Sigmoid colon (tissue), 7 donors: ENCODE results near the gene NKX2-2. TPM values are rescaled to one million over a fixed set of nuclear protein-coding genes. Genes with fewer than 3 reads are reported as not detected.
"Not testable (repeated sequence)": the region's sequence is repeated elsewhere in the genome, so short reads cannot be mapped to it uniquely, and the experiment has no call there.

ENCODE experiments used
- DNase-seq: peaks from one replicate; pipeline ENCODE4 v3.0.0-alpha.2; 2019
- H3K27ac ChIP-seq, 4 donors: fragments of 200-600 bp; sonication (generic); one replicate each; pipeline ENCODE4 v1.5.1; 2016 to 2019; ENCODE audit warnings: mild to moderate bottlenecking in 1 of 4
- H3K27me3 ChIP-seq, 3 donors: fragments of 200-600 bp; sonication (generic); one replicate each; pipeline ENCODE4 v1.5.1; 2019; ENCODE audit warnings: mild to moderate bottlenecking in 1 of 3
- H3K36me3 ChIP-seq, 4 donors: fragments of 200-600 bp; sonication (generic); one replicate each; pipeline ENCODE4 v1.5.1; 2016 to 2019
- H3K4me1 ChIP-seq, 4 donors: fragments of 200-600 bp; sonication (generic); one replicate each; pipeline ENCODE4 v1.5.1; 2017 to 2019
- H3K4me3 ChIP-seq, 4 donors: fragments of 200-600 bp; sonication (generic); one replicate each; pipeline ENCODE4 v1.5.1; 2017 to 2019; ENCODE audit warnings: mild to moderate bottlenecking in 2 of 4, moderate library complexity in 1 of 4
- H3K9me3 ChIP-seq, 4 donors: fragments of 200-600 bp in 3 of 4; sonication (generic) in 3 of 4; one replicate each; pipeline versions ENCODE4 v1.5.1 to v1.6.1; 2013 to 2019
- CTCF ChIP-seq, 4 experiments: fragments of 450-650 bp in 3 of 4; fragments of 200-600 bp in 1 of 4; IDR thresholded peaks; one replicate each; pipeline ENCODE4 v1.5.1; 2016 to 2019; ENCODE audit warnings: antibody characterized with exemption in 4 of 4, mild to moderate bottlenecking in 3 of 4, moderate library complexity in 2 of 4
- EP300 ChIP-seq, 4 donors: sonication (generic); formaldehyde crosslinking; IDR thresholded peaks; one replicate each; pipeline ENCODE4 v1.6.1; 2017; ENCODE audit warnings: antibody characterized with exemption in 4 of 4
- POLR2A ChIP-seq, 2 donors: fragments of 450-650 bp; IDR thresholded peaks; one replicate each; pipeline ENCODE4 v1.6.1; 2016; ENCODE audit warnings: antibody characterized with exemption in 2 of 2, mild to moderate bottlenecking in 2 of 2, moderate library complexity in 2 of 2
- POLR2AphosphoS5 ChIP-seq, 4 donors: sonication (generic); formaldehyde crosslinking; IDR thresholded peaks; one replicate each; pipeline ENCODE4 v1.6.1; 2017; ENCODE audit warnings: antibody characterized with exemption in 4 of 4
- WGBS, 2 donors: extraction: QIAGEN DNeasy Blood & Tissue Kit; methylation state at CpG; one replicate each; pipeline ENCODE4 v1.1.7; 2013; 5-methylcytosine and 5-hydroxymethylcytosine counted together
- intact Hi-C: fragments of 100-400 bp; cut with DNase I; formaldehyde crosslinking; loops from one replicate; pipeline ENCODE4 v1.15.1; 2023
- polyA plus RNA-seq, 3 donors: library from polyadenylated mRNA; stranded (reverse); fragments of 200-250 nt; gene quantifications; one replicate each; pipeline ENCODE4 v1.2.3, GENCODE V29; 2013
- total RNA-seq, 4 donors: library from RNA; depleted of rRNA; stranded (reverse); fragments of >200 nt; gene quantifications; one replicate each; pipeline ENCODE4 v1.1.0, GENCODE V29; 2016
- donor health status: healthy with polysubstance abuse.
- donor health status: Bipolar disorder and iron deficiency.
- donor health status: healthy.

The NKX2-2 gene
- total and polyA plus RNA-seq, 7 donors: 0.23 to 0.60 (median 0.46) TPM; not detected in 4

GRCh38 chr20:21498195-21498594 is 15.7 kb downstream of the NKX2-2 start:
- Histone ChIP-seq H3K27ac (no peak overlapping the region), H3K27me3 (peaks cover 0 to 63% (median 11%) of the 10 kb centered on the region in 3 donors), H3K9me3 (no peaks in the 10 kb centered on the region), H3K4me3 (no peak overlapping the region), H3K36me3 (no peaks in the 10 kb centered on the region), H3K4me1 (no peaks in the 10 kb centered on the region)
- TF ChIP-seq POLR2AphosphoS5 (IDR thresholded peaks at IDR 0.05) (no peak), EP300 (IDR thresholded peaks at IDR 0.05) (no peak), POLR2A (IDR thresholded peaks at IDR 0.05) (no peak), CTCF (IDR thresholded peaks at IDR 0.05) (no peak)
- intact Hi-C loops: no loop called here
- no peak for DNase-seq
- 64 to 69% methylated on average over 6 of the region's 6 CpGs for WGBS, 2 donors

GRCh38 chr20:21496452-21496851 is 17.4 kb downstream of the NKX2-2 start:
- H3K9me3 ChIP-seq: no peaks in the 10 kb centered on the region
- H3K4me3 ChIP-seq: no peak overlapping the region
- DNase-seq: no peak
- intact Hi-C loops: no loop called here
- no peak overlapping the region for H3K27ac ChIP-seq
- no peaks in the 10 kb centered on the region for H3K36me3 ChIP-seq
- no peak for TF ChIP-seq POLR2AphosphoS5 (IDR thresholded peaks at IDR 0.05)
- TF ChIP-seq POLR2A (IDR thresholded peaks at IDR 0.05): no peak
- TF ChIP-seq EP300 (IDR thresholded peaks at IDR 0.05): no peak
- TF ChIP-seq CTCF (IDR thresholded peaks at IDR 0.05): no peak
- no peaks in the 10 kb centered on the region for H3K4me1 ChIP-seq
- peaks cover 0 to 60% (median 5%) of the 10 kb centered on the region in 3 donors for H3K27me3 ChIP-seq
- 78 to 86% methylated on average over 5 of the region's 5 CpGs for WGBS, 2 donors

- H3K4me1 ChIP-seq: no peaks in the 10 kb centered on the region
- H3K27ac ChIP-seq: no peak overlapping the region
- no peaks in the 10 kb centered on the region for H3K9me3 ChIP-seq
- DNase-seq: no peak
- no peaks in the 10 kb centered on the region for H3K36me3 ChIP-seq
- WGBS, 2 donors: 78 to 88% methylated on average over 6 of the region's 6 CpGs
- no peak overlapping the region for H3K4me3 ChIP-seq
- no peak for TF ChIP-seq EP300 (IDR thresholded peaks at IDR 0.05)
- no peak for TF ChIP-seq POLR2A (IDR thresholded peaks at IDR 0.05)
- TF ChIP-seq CTCF (IDR thresholded peaks at IDR 0.05): no peak
- TF ChIP-seq POLR2AphosphoS5 (IDR thresholded peaks at IDR 0.05): no peak
- intact Hi-C loops: no loop called here
- peaks cover 0 to 46% (median 0%) of the 10 kb centered on the region in 3 donors for H3K27me3 ChIP-seq
These were observed 20.8 kb downstream of the NKX2-2 start for GRCh38 chr20:21493049-21493448.

GRCh38 chr20:21490105-21490504 is 23.8 kb downstream of the NKX2-2 start:
- Histone ChIP-seq H3K27me3 (peaks cover 0 to 32% (median 0%) of the 10 kb centered on the region in 3 donors), H3K4me1 (no peaks in the 10 kb centered on the region), H3K27ac (no peak overlapping the region), H3K9me3 (peaks cover 0 to 2% (median 0%) of the 10 kb centered on the region in 4 donors), H3K4me3 (no peak overlapping the region), H3K36me3 (no peaks in the 10 kb centered on the region)
- TF ChIP-seq CTCF (IDR thresholded peaks at IDR 0.05): no peak
- no peak for TF ChIP-seq POLR2AphosphoS5 (IDR thresholded peaks at IDR 0.05)
- no peak for TF ChIP-seq EP300 (IDR thresholded peaks at IDR 0.05)
- TF ChIP-seq POLR2A (IDR thresholded peaks at IDR 0.05): no peak
- DNase-seq: no peak
- intact Hi-C loops: no loop called here
- 5 to 22% methylated on average over 2 of the region's 2 CpGs for WGBS, 2 donors

GRCh38 chr20:21480144-21480543 is 33.7 kb downstream of the NKX2-2 start:
- H3K27ac ChIP-seq, intact Hi-C loops, H3K4me1 ChIP-seq, H3K36me3 ChIP-seq, H3K9me3 ChIP-seq, H3K27me3 ChIP-seq, H3K4me3 ChIP-seq, DNase-seq: not testable (repeated sequence)
- WGBS, 2 donors: 86 to 91% methylated on average over 2 of the region's 2 CpGs
